ENCODE results near the gene CD247. TPM values are rescaled to one million over a fixed set of nuclear protein-coding genes. Genes with fewer than 3 reads are reported as not detected.
A peak's percentile ranks its signal among the peaks of the same experiment; 100 is the strongest.

The CD247 gene
- total RNA-seq, 1 donor from 2014 or later, result 1.3 TPM

DNA sequence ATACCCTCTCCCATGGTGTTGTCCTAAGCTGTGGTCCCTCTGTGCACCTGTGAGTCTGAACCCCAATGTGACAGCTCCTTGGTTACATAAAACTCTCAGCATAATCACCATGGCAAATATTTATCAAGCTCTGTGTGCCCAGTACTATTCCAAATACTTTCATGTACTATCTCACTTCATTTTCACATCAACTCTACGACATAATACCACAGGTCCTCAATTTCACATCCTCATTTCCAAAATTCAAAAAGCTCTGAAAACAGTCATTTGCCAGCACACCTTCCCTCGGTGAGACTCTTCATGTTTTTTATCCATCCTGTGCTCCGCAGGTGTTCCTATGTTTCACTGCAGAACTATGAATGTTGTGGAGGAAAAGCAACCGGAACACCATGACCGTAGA, 47.6 kb upstream of the CD247 start:
- Histone ChIP-seq H4K20me1 (ENCODE audit: low read depth) (no peaks in the 10 kb centered on the region), H3K9me3 (ENCODE audit: low read depth) (no peaks in the 10 kb centered on the region), H3K27me3 (no peaks in the 10 kb centered on the region), H2AFZ (replicated peaks) (no peak overlapping the region), H3F3A (ENCODE audit: low read depth) (no peaks in the 10 kb centered on the region), H3K4me1 (no peaks in the 10 kb centered on the region), H3K36me3 (no peaks in the 10 kb centered on the region), H3K9ac (no peak overlapping the region), H3K4me2 (no peak overlapping the region), H3K27ac (no peak overlapping the region), H3K4me3 (no peak overlapping the region), H3K79me2 (ENCODE audit: low read depth) (no peaks in the 10 kb centered on the region)
- H3K27ac Mint-ChIP-seq, result peak overlapping the region; percentile 13
- H3K36me3 Mint-ChIP-seq, result no peaks in the 10 kb centered on the region
- peaks cover 19% of the 10 kb centered on the region for H3K4me1 Mint-ChIP-seq
- peaks cover 3% of the 10 kb centered on the region for H3K27me3 Mint-ChIP-seq (ENCODE audit: insufficient read depth, low read depth)
- peaks cover 4% of the 10 kb centered on the region for H3K9me3 Mint-ChIP-seq
- TF ChIP-seq EZH2 (IDR thresholded peaks at IDR 0.05), result no peak
- no peak for TF ChIP-seq EZH2phosphoT487 (IDR thresholded peaks at IDR 0.05)
- TF ChIP-seq CTCF (IDR thresholded peaks at IDR 0.05), result no peak
- no peak overlapping the region for H3K4me3 Mint-ChIP-seq
- DNase-seq (ENCODE audit: low spot score), result no peak

DNA sequence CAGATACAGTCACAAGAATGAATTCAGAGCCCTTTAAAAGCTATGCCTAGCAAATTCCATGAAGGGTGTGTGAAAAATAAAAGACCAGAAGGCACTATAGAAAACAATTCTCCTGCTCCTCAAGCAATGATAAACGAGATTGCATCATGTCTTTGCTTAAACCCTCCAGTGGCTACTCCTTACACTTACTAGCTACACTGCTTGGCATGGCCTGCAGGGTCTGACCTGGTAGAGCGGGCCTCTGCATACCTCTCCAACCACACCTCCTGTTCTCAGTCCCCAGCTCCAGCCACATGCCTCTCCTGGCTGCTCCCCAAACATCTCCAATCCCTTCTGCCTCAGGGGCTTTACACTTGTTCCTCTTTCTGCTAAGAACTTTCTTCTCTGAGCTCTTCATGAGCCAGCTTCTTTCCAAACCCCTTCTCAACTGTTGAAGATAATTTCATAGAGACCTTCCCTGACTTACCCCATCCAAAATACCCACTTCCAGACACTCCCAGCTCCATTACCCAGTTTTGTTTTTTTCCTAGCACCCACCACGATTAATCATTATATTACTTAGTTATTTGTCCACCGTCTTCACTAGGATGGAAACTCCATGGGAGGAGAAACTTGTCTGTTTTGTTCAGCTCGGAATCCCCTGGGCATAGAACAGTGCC, 46.4 kb upstream of the CD247 start:
- H3K4me3 Mint-ChIP-seq, result no peak overlapping the region
- peaks cover 19% of the 10 kb centered on the region for H3K4me1 Mint-ChIP-seq
- Histone ChIP-seq H3K4me2 (no peak overlapping the region), H3K9me3 (ENCODE audit: low read depth) (no peaks in the 10 kb centered on the region), H3K27me3 (no peaks in the 10 kb centered on the region), H4K20me1 (ENCODE audit: low read depth) (no peaks in the 10 kb centered on the region), H3F3A (ENCODE audit: low read depth) (no peaks in the 10 kb centered on the region), H3K4me3 (no peak overlapping the region), H3K36me3 (no peaks in the 10 kb centered on the region), H3K79me2 (ENCODE audit: low read depth) (no peaks in the 10 kb centered on the region), H2AFZ (replicated peaks) (no peak overlapping the region), H3K9ac (no peak overlapping the region), H3K4me1 (no peaks in the 10 kb centered on the region), H3K27ac (no peak overlapping the region)
- no peak for DNase-seq (ENCODE audit: low spot score)
- H3K27ac Mint-ChIP-seq, result peak overlapping the region; percentile 9
- H3K9me3 Mint-ChIP-seq, result no peaks in the 10 kb centered on the region
- no peaks in the 10 kb centered on the region for H3K27me3 Mint-ChIP-seq (ENCODE audit: insufficient read depth, low read depth)
- TF ChIP-seq CTCF (IDR thresholded peaks at IDR 0.05) (no peak), EZH2phosphoT487 (IDR thresholded peaks at IDR 0.05) (no peak), EZH2 (IDR thresholded peaks at IDR 0.05) (no peak)
- no peaks in the 10 kb centered on the region for H3K36me3 Mint-ChIP-seq

DNA sequence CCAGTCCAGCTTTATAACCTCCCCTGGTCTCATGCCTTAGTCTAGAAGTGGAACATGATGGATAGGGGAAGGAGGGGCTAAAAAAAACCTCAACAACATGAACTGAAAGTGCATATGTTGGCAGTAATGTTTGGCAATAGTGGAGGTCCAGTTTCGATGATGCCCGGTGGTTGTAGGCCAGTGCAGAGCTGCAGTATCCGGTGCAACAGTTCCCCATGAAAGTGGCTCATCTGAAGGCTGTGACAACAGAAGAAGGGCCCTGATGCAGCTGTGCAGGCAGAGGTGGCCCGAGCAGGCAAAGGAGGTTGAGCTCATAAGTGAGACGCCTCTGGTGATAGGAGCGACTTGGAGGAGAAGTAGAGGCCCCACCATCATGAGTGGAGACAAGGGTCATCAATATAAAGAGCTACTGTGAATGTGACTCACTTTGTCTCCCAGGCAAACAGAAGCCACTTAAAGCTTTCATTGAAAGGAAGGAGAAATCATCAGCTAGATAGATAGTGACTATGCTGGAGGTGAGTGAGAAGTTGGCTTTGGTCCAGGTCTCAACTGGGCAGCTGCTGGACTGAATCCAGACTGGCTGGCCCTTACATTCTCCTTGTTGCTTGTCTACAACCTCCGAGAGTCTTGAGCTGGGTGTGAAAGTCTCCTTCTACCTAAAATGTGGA, 45.4 kb upstream of the CD247 start:
- H3K79me2 ChIP-seq (ENCODE audit: low read depth), result no peaks in the 10 kb centered on the region
- no peaks in the 10 kb centered on the region for H3K4me1 ChIP-seq
- H3K27me3 ChIP-seq, result no peaks in the 10 kb centered on the region
- no peak overlapping the region for H3K27ac ChIP-seq
- no peaks in the 10 kb centered on the region for H3K9me3 ChIP-seq (ENCODE audit: low read depth)
- no peak overlapping the region for H3K4me3 ChIP-seq
- no peak overlapping the region for H3K4me2 ChIP-seq
- no peak overlapping the region for H3K4me3 Mint-ChIP-seq
- H3K4me1 Mint-ChIP-seq, result peaks cover 19% of the 10 kb centered on the region
- H4K20me1 ChIP-seq (ENCODE audit: low read depth), result no peaks in the 10 kb centered on the region
- no peaks in the 10 kb centered on the region for H3F3A ChIP-seq (ENCODE audit: low read depth)
- H3K36me3 ChIP-seq, result no peaks in the 10 kb centered on the region
- no peak overlapping the region for H3K27ac Mint-ChIP-seq
- no peak for DNase-seq (ENCODE audit: low spot score)
- no peak overlapping the region for H2AFZ ChIP-seq (replicated peaks)
- H3K27me3 Mint-ChIP-seq (ENCODE audit: insufficient read depth, low read depth), result no peaks in the 10 kb centered on the region
- TF ChIP-seq CTCF (IDR thresholded peaks at IDR 0.05) (no peak), EZH2phosphoT487 (IDR thresholded peaks at IDR 0.05) (no peak), EZH2 (IDR thresholded peaks at IDR 0.05) (no peak)
- no peaks in the 10 kb centered on the region for H3K36me3 Mint-ChIP-seq
- no peaks in the 10 kb centered on the region for H3K9me3 Mint-ChIP-seq
- H3K9ac ChIP-seq, result no peak overlapping the region
